HUES6 (cell line): ENCODE measurements around the gene SLC22A13.

ENCODE experiments used
- H3K27ac ChIP-seq: 2 replicates; pipeline ENCODE4 v1.7.0; 2013; ENCODE audit warnings: low read depth, mild to moderate bottlenecking, low read length, inconsistent platforms
- H3K27me3 ChIP-seq: 2 replicates; pipeline ENCODE4 v1.6.1; 2013; ENCODE audit warnings: low read length; ENCODE audit not compliant: control insufficient read depth, insufficient read depth
- H3K36me3 ChIP-seq: 2 replicates; pipeline ENCODE4 v1.6.1; 2013; ENCODE audit warnings: low read length; ENCODE audit not compliant: control insufficient read depth, insufficient read depth
- H3K4me1 ChIP-seq: 2 replicates; pipeline ENCODE4 v1.6.1; 2013; ENCODE audit warnings: low read length; ENCODE audit not compliant: control insufficient read depth, insufficient read depth
- H3K4me3 ChIP-seq: 2 replicates; pipeline ENCODE4 v1.5.1; 2013; ENCODE audit warnings: low read depth, low read length
- H3K9ac ChIP-seq: one replicate; pipeline ENCODE4 v1.6.1; 2013; ENCODE audit warnings: mild to moderate bottlenecking, low read length
- H3K9me3 ChIP-seq: 2 replicates; pipeline ENCODE4 v1.6.1; 2013; ENCODE audit warnings: low read depth, low read length; ENCODE audit not compliant: control insufficient read depth, insufficient read depth

Gene SLC22A13

GRCh38 chr3:38264779-38265178 lies 833 bp upstream of the SLC22A13 start:
- Histone ChIP-seq H3K9ac (no peak overlapping the region), H3K9me3 (no peaks in the 10 kb centered on the region), H3K27me3 (no peaks in the 10 kb centered on the region), H3K27ac (no peak overlapping the region), H3K4me1 (peaks cover 13% of the 10 kb centered on the region), H3K36me3 (no peaks in the 10 kb centered on the region; the same call in 1 of the 2 replicates), H3K4me3 (no peak overlapping the region)

- H3K4me3 ChIP-seq = no peak overlapping the region
- no peak overlapping the region for H3K27ac ChIP-seq
- H3K9me3 ChIP-seq = no peaks in the 10 kb centered on the region
- no peaks in the 10 kb centered on the region for H3K36me3 ChIP-seq
- no peak overlapping the region for H3K9ac ChIP-seq
- no peaks in the 10 kb centered on the region for H3K27me3 ChIP-seq
- peaks cover 13% of the 10 kb centered on the region for H3K4me1 ChIP-seq
Measured at GRCh38 chr3:38266810-38267209, 1.2 kb downstream of the SLC22A13 start.

- no peaks in the 10 kb centered on the region for H3K36me3 ChIP-seq
- no peaks in the 10 kb centered on the region for H3K9me3 ChIP-seq
- no peak overlapping the region for H3K9ac ChIP-seq
- H3K27me3 ChIP-seq = no peaks in the 10 kb centered on the region
- H3K4me3 ChIP-seq = no peak overlapping the region
- peaks cover 13% of the 10 kb centered on the region for H3K4me1 ChIP-seq
- H3K27ac ChIP-seq = no peak overlapping the region
Measured at GRCh38 chr3:38267662-38268061, 2.0 kb downstream of the SLC22A13 start.

- Histone ChIP-seq H3K4me3 (no peak overlapping the region), H3K9me3 (no peaks in the 10 kb centered on the region), H3K9ac (no peak overlapping the region), H3K4me1 (peaks cover 13% of the 10 kb centered on the region), H3K36me3 (no peaks in the 10 kb centered on the region), H3K27me3 (no peaks in the 10 kb centered on the region), H3K27ac (no peak overlapping the region)
Measured at GRCh38 chr3:38268087-38268486, 2.5 kb downstream of the SLC22A13 start.

GRCh38 chr3:38268522-38268921 lies 2.9 kb downstream of the SLC22A13 start:
- no peak overlapping the region for H3K4me3 ChIP-seq
- peaks cover 13% of the 10 kb centered on the region for H3K4me1 ChIP-seq
- no peak overlapping the region for H3K27ac ChIP-seq

GRCh38 chr3:38270606-38271005 lies 5.0 kb downstream of the SLC22A13 start:
- Histone ChIP-seq H3K9me3 (no peaks in the 10 kb centered on the region), H3K27ac (no peak overlapping the region), H3K9ac (no peak overlapping the region), H3K27me3 (no peaks in the 10 kb centered on the region), H3K4me1 (peaks cover 9% of the 10 kb centered on the region), H3K36me3 (no peaks in the 10 kb centered on the region), H3K4me3 (no peak overlapping the region)

More at GRCh38 chr3:38268522-38268921, 2.9 kb downstream of the SLC22A13 start:
- no peaks in the 10 kb centered on the region for H3K27me3 ChIP-seq
- no peaks in the 10 kb centered on the region for H3K36me3 ChIP-seq
- H3K9ac ChIP-seq = no peak overlapping the region
- no peaks in the 10 kb centered on the region for H3K9me3 ChIP-seq

- H3K9ac ChIP-seq = no peak overlapping the region
- no peaks in the 10 kb centered on the region for H3K27me3 ChIP-seq
- H3K9me3 ChIP-seq = no peaks in the 10 kb centered on the region
- peaks cover 9% of the 10 kb centered on the region for H3K4me1 ChIP-seq
- no peaks in the 10 kb centered on the region for H3K36me3 ChIP-seq
- no peak overlapping the region for H3K27ac ChIP-seq
- H3K4me3 ChIP-seq = no peak overlapping the region
Measured at GRCh38 chr3:38271553-38271952, 5.9 kb downstream of the SLC22A13 start.

GRCh38 chr3:38274864-38275649 lies 9.4 kb downstream of the SLC22A13 start:
- no peaks in the 10 kb centered on the region for H3K9me3 ChIP-seq
- H3K27ac ChIP-seq = no peak overlapping the region
- no peaks in the 10 kb centered on the region for H3K36me3 ChIP-seq
- H3K4me3 ChIP-seq = no peak overlapping the region
- H3K4me1 ChIP-seq = no peaks in the 10 kb centered on the region
- H3K9ac ChIP-seq = no peak overlapping the region
- H3K27me3 ChIP-seq = no peaks in the 10 kb centered on the region

- H3K27ac ChIP-seq = no peak overlapping the region
- H3K4me1 ChIP-seq = no peaks in the 10 kb centered on the region
- no peak overlapping the region for H3K4me3 ChIP-seq
Measured at GRCh38 chr3:38275658-38276057, 10.0 kb downstream of the SLC22A13 start.

GRCh38 chr3:38276081-38276916 lies 10.7 kb downstream of the SLC22A13 start:
- no peaks in the 10 kb centered on the region for H3K27me3 ChIP-seq
- H3K27ac ChIP-seq = no peak overlapping the region
- H3K36me3 ChIP-seq = no peaks in the 10 kb centered on the region
- no peaks in the 10 kb centered on the region for H3K4me1 ChIP-seq
- no peak overlapping the region for H3K9ac ChIP-seq
- H3K9me3 ChIP-seq = no peaks in the 10 kb centered on the region
- H3K4me3 ChIP-seq = no peak overlapping the region

More at GRCh38 chr3:38275658-38276057, 10.0 kb downstream of the SLC22A13 start:
- no peaks in the 10 kb centered on the region for H3K36me3 ChIP-seq
- H3K27me3 ChIP-seq = no peaks in the 10 kb centered on the region
- H3K9me3 ChIP-seq = no peaks in the 10 kb centered on the region
- no peak overlapping the region for H3K9ac ChIP-seq
